Erythroblast (primary cell): ENCODE measurements around the gene MPRIP.

ENCODE experiments used
- DNase-seq, 2 experiments: peaks; one replicate each; lab custom pipeline; 2025; lab: John Stamatoyannopoulos, UW
- GATA1 ChIP-seq: IDR thresholded peaks from 2 replicates; pipeline ENCODE4 v1.6.1; 2011; ENCODE audit warnings: low read depth, mild to moderate bottlenecking, control low read depth, low read length, moderate library complexity
- POLR2A ChIP-seq: IDR thresholded peaks from 2 replicates; pipeline ENCODE4 v1.6.1; 2011; ENCODE audit warnings: mild to moderate bottlenecking, low read length

MPRIP gene

DNA sequence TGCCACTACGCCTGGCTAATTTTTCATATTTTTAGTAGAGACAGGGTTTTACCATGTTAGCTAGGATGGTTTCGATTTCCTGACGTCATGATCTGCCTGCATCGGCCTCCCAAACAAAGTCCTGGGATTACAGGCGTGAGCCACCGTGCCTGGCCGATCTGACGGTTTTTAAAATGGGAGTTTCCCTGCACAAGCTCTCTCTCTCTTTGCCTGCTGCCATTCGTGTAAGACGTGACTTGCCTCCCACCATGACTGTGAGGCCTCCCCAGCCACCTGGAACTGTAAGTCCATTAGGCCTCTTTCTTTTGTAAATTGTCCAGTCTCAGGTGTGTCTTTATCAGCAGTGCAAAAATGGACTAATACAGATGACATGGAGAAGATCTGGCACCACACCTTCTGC is 199.4 kb downstream of the MPRIP start:
- TF ChIP-seq GATA1 (no peak), POLR2A (no peak)
- DNase-seq, result no peak

GRCh38 chr17:17242246-17242645 is 200.0 kb downstream of the MPRIP start:
- no peak for DNase-seq
- TF ChIP-seq POLR2A (no peak), GATA1 (no peak)
